ENCODE data around the gene ABHD17C.

Gene ABHD17C

DNA sequence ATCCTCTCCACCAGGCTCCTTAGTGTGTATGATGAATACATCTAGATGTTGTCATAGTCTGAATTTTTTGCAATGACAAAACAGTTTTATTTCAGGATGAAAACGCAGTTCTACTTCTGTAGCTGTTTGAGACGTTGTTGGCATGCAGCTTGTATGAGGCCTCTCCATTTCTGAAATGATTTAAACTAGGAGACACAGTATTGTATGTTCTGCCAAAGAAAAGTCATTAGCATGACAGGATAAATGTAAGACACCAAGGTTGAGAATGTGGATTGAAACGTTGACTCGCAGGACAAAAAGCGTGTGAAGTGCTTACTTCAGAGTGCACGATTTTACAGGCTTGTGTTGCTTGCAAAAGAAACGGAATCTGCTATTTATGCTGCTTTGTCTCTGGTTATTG is 35.3 kb downstream of the ABHD17C start:
- no peak for DNase-seq
- no peak overlapping the region for H2BK5ac ChIP-seq (ENCODE audit: low read depth, low read length, poor library complexity)
- H2AK5ac ChIP-seq (ENCODE audit: low read length): no peak overlapping the region
- no peaks in the 10 kb centered on the region for H3K36me3 ChIP-seq (ENCODE audit: control insufficient read depth in 1 of 2, insufficient read depth in 2 of 2, low read length in 2 of 2)
- no CpG with 5 or more reads among the region's 7 CpGs for WGBS (ENCODE audit: extremely low coverage, insufficient coverage, insufficient read length)
- no peaks in the 10 kb centered on the region for H3K79me2 ChIP-seq (ENCODE audit: control insufficient read depth, insufficient read depth, low read length, poor library complexity)
- H2AFZ ChIP-seq (ENCODE audit: insufficient read depth, low read length, poor library complexity): no peak overlapping the region
- no peak overlapping the region for H3K4me2 ChIP-seq (ENCODE audit: low read length)
- H3K23ac ChIP-seq (ENCODE audit: low read length): no peak overlapping the region
- no peak overlapping the region for H3K14ac ChIP-seq (ENCODE audit: low read length)
- no peaks in the 10 kb centered on the region for H3K27me3 ChIP-seq (ENCODE audit: insufficient read depth, low read length)
- no peak overlapping the region for H3K4ac ChIP-seq (ENCODE audit: low read depth, low read length)
- no peak overlapping the region for H3K4me3 ChIP-seq (ENCODE audit: low read depth, low read length)
- no peak overlapping the region for H3K27ac ChIP-seq (ENCODE audit: low read depth, low read length)
- H3K9me3 ChIP-seq (ENCODE audit: insufficient read depth, low read depth, low read length): peaks cover 2% of the 10 kb centered on the region
- no peak overlapping the region for H4K12ac ChIP-seq (ENCODE audit: low read depth, low read length)
- H3K4me1 ChIP-seq (ENCODE audit: control insufficient read depth in 1 of 2, insufficient read depth in 2 of 2, low read length in 2 of 2): peaks cover 4 to 5% of the 10 kb centered on the region in 2 experiments
- no peaks in the 10 kb centered on the region for H3K79me1 ChIP-seq (ENCODE audit: low read length)
- H2BK120ac ChIP-seq (ENCODE audit: insufficient read depth, low read length, poor library complexity): no peak overlapping the region
- no peak overlapping the region for H4K8ac ChIP-seq (ENCODE audit: low read depth, low read length)
- no peak overlapping the region for H3K9ac ChIP-seq (ENCODE audit: low read length)
- no peak overlapping the region for H3K18ac ChIP-seq (ENCODE audit: low read length)
- H2BK12ac ChIP-seq (ENCODE audit: low read length): no peak overlapping the region
- no peak overlapping the region for H4K91ac ChIP-seq (ENCODE audit: low read depth, low read length)

GRCh38 chr15:80730926-80731325 is 35.8 kb downstream of the ABHD17C start:
- no peak overlapping the region for H2BK12ac ChIP-seq (ENCODE audit: low read length)
- no peaks in the 10 kb centered on the region for H3K36me3 ChIP-seq (ENCODE audit: control insufficient read depth in 1 of 2, insufficient read depth in 2 of 2, low read length in 2 of 2)
- no peak overlapping the region for H4K91ac ChIP-seq (ENCODE audit: low read depth, low read length)
- no peaks in the 10 kb centered on the region for H3K79me2 ChIP-seq (ENCODE audit: control insufficient read depth, insufficient read depth, low read length, poor library complexity)
- no peak for DNase-seq
- H3K14ac ChIP-seq (ENCODE audit: low read length): no peak overlapping the region
- no peak overlapping the region for H3K18ac ChIP-seq (ENCODE audit: low read length)
- H3K27ac ChIP-seq (ENCODE audit: low read depth, low read length): no peak overlapping the region
- H3K79me1 ChIP-seq (ENCODE audit: low read length): no peaks in the 10 kb centered on the region
- no peak overlapping the region for H4K8ac ChIP-seq (ENCODE audit: low read depth, low read length)
- H3K9me3 ChIP-seq (ENCODE audit: insufficient read depth, low read depth, low read length): peaks cover 3% of the 10 kb centered on the region
- no peak overlapping the region for H2BK120ac ChIP-seq (ENCODE audit: insufficient read depth, low read length, poor library complexity)
- H3K4me3 ChIP-seq (ENCODE audit: low read depth, low read length): no peak overlapping the region
- H2AK5ac ChIP-seq (ENCODE audit: low read length): no peak overlapping the region
- H3K4me1 ChIP-seq (ENCODE audit: control insufficient read depth in 1 of 2, insufficient read depth in 2 of 2, low read length in 2 of 2): peaks cover 4 to 5% of the 10 kb centered on the region in 2 experiments
- H3K4me2 ChIP-seq (ENCODE audit: low read length): no peak overlapping the region
- H2AFZ ChIP-seq (ENCODE audit: insufficient read depth, low read length, poor library complexity): no peak overlapping the region
- no peak overlapping the region for H3K23ac ChIP-seq (ENCODE audit: low read length)
- no peaks in the 10 kb centered on the region for H3K27me3 ChIP-seq (ENCODE audit: insufficient read depth, low read length)
- no peak overlapping the region for H2BK5ac ChIP-seq (ENCODE audit: low read depth, low read length, poor library complexity)
- H4K12ac ChIP-seq (ENCODE audit: low read depth, low read length): no peak overlapping the region
- H3K4ac ChIP-seq (ENCODE audit: low read depth, low read length): no peak overlapping the region
- H3K9ac ChIP-seq (ENCODE audit: low read length): no peak overlapping the region
- no CpG with 5 or more reads among the region's 6 CpGs for WGBS (ENCODE audit: extremely low coverage, insufficient coverage, insufficient read length)

- Histone ChIP-seq H3K4ac (ENCODE audit: low read depth, low read length) (no peak overlapping the region), H3K14ac (ENCODE audit: low read length) (no peak overlapping the region), H3K23ac (ENCODE audit: low read length) (no peak overlapping the region), H2BK12ac (ENCODE audit: low read length) (no peak overlapping the region), H2BK120ac (ENCODE audit: insufficient read depth, low read length, poor library complexity) (no peak overlapping the region), H3K9ac (ENCODE audit: low read length) (no peak overlapping the region), H2AK5ac (ENCODE audit: low read length) (no peak overlapping the region), H3K9me3 (ENCODE audit: insufficient read depth, low read depth, low read length) (peaks cover 3% of the 10 kb centered on the region), H3K79me1 (ENCODE audit: low read length) (no peaks in the 10 kb centered on the region), H3K4me2 (ENCODE audit: low read length) (no peak overlapping the region), H3K4me1 (ENCODE audit: control insufficient read depth in 1 of 2, insufficient read depth in 2 of 2, low read length in 2 of 2) (peaks cover 4 to 5% of the 10 kb centered on the region in 2 experiments), H3K27ac (ENCODE audit: low read depth, low read length) (no peak overlapping the region), H3K36me3 (ENCODE audit: control insufficient read depth in 1 of 2, insufficient read depth in 2 of 2, low read length in 2 of 2) (no peaks in the 10 kb centered on the region), H2AFZ (ENCODE audit: insufficient read depth, low read length, poor library complexity) (no peak overlapping the region), H3K79me2 (ENCODE audit: control insufficient read depth, insufficient read depth, low read length, poor library complexity) (no peaks in the 10 kb centered on the region), H2BK5ac (ENCODE audit: low read depth, low read length, poor library complexity) (no peak overlapping the region), H3K27me3 (ENCODE audit: insufficient read depth, low read length) (no peaks in the 10 kb centered on the region), H4K12ac (ENCODE audit: low read depth, low read length) (no peak overlapping the region), H4K91ac (ENCODE audit: low read depth, low read length) (no peak overlapping the region), H3K18ac (ENCODE audit: low read length) (no peak overlapping the region), H4K8ac (ENCODE audit: low read depth, low read length) (no peak overlapping the region), H3K4me3 (ENCODE audit: low read depth, low read length) (no peak overlapping the region)
- no peak for DNase-seq
- no CpG with 5 or more reads among the region's 6 CpGs for WGBS (ENCODE audit: extremely low coverage, insufficient coverage, insufficient read length)
Measured at GRCh38 chr15:80732167-80732566, 37.1 kb downstream of the ABHD17C start.

- H3K23ac ChIP-seq (ENCODE audit: low read length): no peak overlapping the region
- H3K9me3 ChIP-seq (ENCODE audit: insufficient read depth, low read depth, low read length): peaks cover 3% of the 10 kb centered on the region
- peak overlapping the region; percentile 24 for H3K9ac ChIP-seq (ENCODE audit: low read length)
- peaks cover under 1% of the 10 kb centered on the region in 2 experiments for H3K4me1 ChIP-seq (ENCODE audit: control insufficient read depth in 1 of 2, insufficient read depth in 2 of 2, low read length in 2 of 2)
- no peaks in the 10 kb centered on the region for H3K79me2 ChIP-seq (ENCODE audit: control insufficient read depth, insufficient read depth, low read length, poor library complexity)
- no peaks in the 10 kb centered on the region for H3K79me1 ChIP-seq (ENCODE audit: low read length)
- no peak overlapping the region for H4K8ac ChIP-seq (ENCODE audit: low read depth, low read length)
- H2BK120ac ChIP-seq (ENCODE audit: insufficient read depth, low read length, poor library complexity): no peak overlapping the region
- no peak overlapping the region for H3K27ac ChIP-seq (ENCODE audit: low read depth, low read length)
- no peak overlapping the region for H3K4me3 ChIP-seq (ENCODE audit: low read depth, low read length)
- H3K14ac ChIP-seq (ENCODE audit: low read length): no peak overlapping the region
- no peak overlapping the region for H3K18ac ChIP-seq (ENCODE audit: low read length)
- no peak overlapping the region for H4K91ac ChIP-seq (ENCODE audit: low read depth, low read length)
- H3K4ac ChIP-seq (ENCODE audit: low read depth, low read length): no peak overlapping the region
- no peak overlapping the region for H2BK12ac ChIP-seq (ENCODE audit: low read length)
- WGBS (ENCODE audit: extremely low coverage, insufficient coverage, insufficient read length): no CpG with 5 or more reads among the region's 5 CpGs
- H3K27me3 ChIP-seq (ENCODE audit: insufficient read depth, low read length): no peaks in the 10 kb centered on the region
- no peak overlapping the region for H3K4me2 ChIP-seq (ENCODE audit: low read length)
- H3K36me3 ChIP-seq (ENCODE audit: control insufficient read depth in 1 of 2, insufficient read depth in 2 of 2, low read length in 2 of 2): no peaks in the 10 kb centered on the region
- H2BK5ac ChIP-seq (ENCODE audit: low read depth, low read length, poor library complexity): no peak overlapping the region
- DNase-seq: no peak
- no peak overlapping the region for H2AK5ac ChIP-seq (ENCODE audit: low read length)
- H4K12ac ChIP-seq (ENCODE audit: low read depth, low read length): no peak overlapping the region
- no peak overlapping the region for H2AFZ ChIP-seq (ENCODE audit: insufficient read depth, low read length, poor library complexity)
Measured at GRCh38 chr15:80732818-80733217, 37.7 kb downstream of the ABHD17C start.
